Globus pallidus (tissue), 1 donor: ENCODE measurements around the gene SEC16A.
A peak's percentile ranks its signal among the peaks of the same experiment; 100 is the strongest.
"Not testable (repeated sequence)": the region's sequence is repeated elsewhere in the genome, so short reads cannot be mapped to it uniquely, and the experiment has no call there.

Source experiments
- DNase-seq: peaks from one replicate; pipeline ENCODE4 v3.0.0-alpha.2; 2015; ENCODE audit warnings: low spot score

Gene SEC16A

GRCh38 chr9:136419092-136419420 is 63.8 kb downstream of the SEC16A start:
- no peak for DNase-seq

GRCh38 chr9:136418182-136419091 is 64.4 kb downstream of the SEC16A start:
- no peak for DNase-seq

GRCh38 chr9:136416914-136417313 is 65.9 kb downstream of the SEC16A start:
- no peak for DNase-seq

- no peak for DNase-seq
These were observed 66.4 kb downstream of the SEC16A start for GRCh38 chr9:136416427-136416826.

- no peak for DNase-seq
These were observed 69.9 kb downstream of the SEC16A start for GRCh38 chr9:136412962-136413361.

- no peak for DNase-seq
These were observed 71.5 kb downstream of the SEC16A start for GRCh38 chr9:136411378-136411777.

GRCh38 chr9:136410500-136411287 is 72.1 kb downstream of the SEC16A start, which contains the start of the genes ENTR1 and PMPCA:
ENTR1 (minus strand) TSS chr9:136410614; CDS start chr9:136410397, 217 bp downstream.
PMPCA (plus strand) TSS chr9:136410658; CDS start chr9:136410669, 11 bp downstream.
- peak; percentile 86 for DNase-seq

GRCh38 chr9:136409557-136410455 is 73.0 kb downstream of the SEC16A start:
- DNase-seq: peak; percentile 11

- DNase-seq: no peak
These were observed 74.9 kb downstream of the SEC16A start for GRCh38 chr9:136407911-136408310.

- DNase-seq: not testable (repeated sequence)
These were observed 75.8 kb downstream of the SEC16A start for GRCh38 chr9:136407061-136407460.

- DNase-seq: not testable (repeated sequence)
These were observed 76.9 kb downstream of the SEC16A start for GRCh38 chr9:136405904-136406303.

- DNase-seq: no peak
These were observed 77.4 kb downstream of the SEC16A start for GRCh38 chr9:136405481-136405880.

GRCh38 chr9:136404801-136405136 is 78.1 kb downstream of the SEC16A start:
- no peak for DNase-seq

GRCh38 chr9:136403915-136404800 is 78.7 kb downstream of the SEC16A start:
- DNase-seq: no peak

- DNase-seq: no peak
These were observed 79.3 kb downstream of the SEC16A start for GRCh38 chr9:136403538-136403914.

- no peak for DNase-seq
These were observed 80.8 kb downstream of the SEC16A start for GRCh38 chr9:136402067-136402466.

- DNase-seq: no peak
These were observed 81.5 kb downstream of the SEC16A start for GRCh38 chr9:136401173-136401922.

- peak; percentile 75 for DNase-seq
These were observed 82.6 kb downstream of the SEC16A start, which contains the start of gene SNAPC4 for GRCh38 chr9:136400038-136400834. SNAPC4 (minus strand) TSS chr9:136400170; CDS start chr9:136398428, 1,742 bp downstream.
